ENCODE measurements around the gene MYH11.

DNA sequence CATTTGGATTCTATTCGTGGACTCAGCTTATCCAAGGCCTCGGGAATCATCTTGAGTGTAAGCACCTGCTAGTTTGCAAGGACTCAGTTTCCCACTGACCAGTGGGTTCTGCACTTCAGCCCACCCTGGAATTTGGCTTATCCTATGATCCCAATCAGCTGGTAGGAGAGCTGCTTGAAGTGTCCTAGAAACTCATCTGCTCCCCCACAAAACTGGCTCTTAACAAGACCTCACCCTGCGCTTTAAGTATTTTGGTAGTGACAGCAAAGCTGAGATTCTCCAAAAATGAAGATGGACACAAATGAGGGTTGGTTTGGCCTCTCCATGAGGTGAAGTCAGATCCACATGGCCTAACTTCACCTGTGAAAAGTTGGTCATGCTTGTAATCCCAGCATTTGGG lies 149.5 kb downstream of the MYH11 start:
- TF ChIP-seq POLR2A (IDR thresholded peaks at IDR 0.05; ENCODE audit: low read length) (no peak), GATA1 (IDR thresholded peaks at IDR 0.05; ENCODE audit: low read depth, low read length) (no peak)
